ENCODE measurements around the gene ASPG. TPM values are rescaled to one million over a fixed set of nuclear protein-coding genes. Genes with fewer than 3 reads are reported as not detected.

Gene ASPG
- total RNA-seq, 1 donor from 2014 or later = 5.3 TPM

DNA sequence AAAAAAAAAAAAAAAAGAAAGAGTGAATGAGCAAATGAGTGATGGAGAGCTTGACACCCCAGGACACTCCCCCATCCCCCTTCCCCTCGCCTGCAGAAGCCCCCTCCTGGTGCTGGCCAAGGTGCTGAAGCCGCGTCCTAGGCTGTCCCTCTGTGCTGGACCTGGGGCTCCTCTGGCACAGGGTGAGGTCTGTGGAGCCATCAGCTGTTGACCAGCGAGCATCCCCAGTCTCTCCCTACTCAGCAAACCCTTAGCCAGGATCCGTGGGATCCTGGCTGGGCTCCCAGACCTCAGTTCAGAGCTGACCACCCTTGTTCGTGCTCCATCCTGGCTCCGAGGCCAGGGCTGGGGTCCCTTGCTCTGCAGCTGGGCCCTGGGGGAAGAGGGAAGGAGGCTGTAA is 47.5 kb downstream of the ASPG start:
- Histone ChIP-seq H3K27ac (no peak overlapping the region), H3K4me3 (no peak overlapping the region), H3K9me3 (peaks cover 5% of the 10 kb centered on the region), H3K27me3 (peaks cover 52% of the 10 kb centered on the region), H3K4me1 (peaks cover 23% of the 10 kb centered on the region), H3K36me3 (no peaks in the 10 kb centered on the region)
- intact Hi-C loops (cut with DNase I) = loop anchor here (10.0 kb wide), 1 partner anchor 432 kb away; no protein-coding TSS in a partner anchor
- ATAC-seq = no peak
- DNase-seq = peak; percentile 43
- TF ChIP-seq, protein P1, sequence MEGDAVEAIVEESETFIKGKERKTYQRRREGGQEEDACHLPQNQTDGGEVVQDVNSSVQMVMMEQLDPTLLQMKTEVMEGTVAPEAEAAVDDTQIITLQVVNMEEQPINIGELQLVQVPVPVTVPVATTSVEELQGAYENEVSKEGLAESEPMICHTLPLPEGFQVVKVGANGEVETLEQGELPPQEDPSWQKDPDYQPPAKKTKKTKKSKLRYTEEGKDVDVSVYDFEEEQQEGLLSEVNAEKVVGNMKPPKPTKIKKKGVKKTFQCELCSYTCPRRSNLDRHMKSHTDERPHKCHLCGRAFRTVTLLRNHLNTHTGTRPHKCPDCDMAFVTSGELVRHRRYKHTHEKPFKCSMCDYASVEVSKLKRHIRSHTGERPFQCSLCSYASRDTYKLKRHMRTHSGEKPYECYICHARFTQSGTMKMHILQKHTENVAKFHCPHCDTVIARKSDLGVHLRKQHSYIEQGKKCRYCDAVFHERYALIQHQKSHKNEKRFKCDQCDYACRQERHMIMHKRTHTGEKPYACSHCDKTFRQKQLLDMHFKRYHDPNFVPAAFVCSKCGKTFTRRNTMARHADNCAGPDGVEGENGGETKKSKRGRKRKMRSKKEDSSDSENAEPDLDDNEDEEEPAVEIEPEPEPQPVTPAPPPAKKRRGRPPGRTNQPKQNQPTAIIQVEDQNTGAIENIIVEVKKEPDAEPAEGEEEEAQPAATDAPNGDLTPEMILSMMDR (IDR thresholded peaks at IDR 0.05) = no peak

DNA sequence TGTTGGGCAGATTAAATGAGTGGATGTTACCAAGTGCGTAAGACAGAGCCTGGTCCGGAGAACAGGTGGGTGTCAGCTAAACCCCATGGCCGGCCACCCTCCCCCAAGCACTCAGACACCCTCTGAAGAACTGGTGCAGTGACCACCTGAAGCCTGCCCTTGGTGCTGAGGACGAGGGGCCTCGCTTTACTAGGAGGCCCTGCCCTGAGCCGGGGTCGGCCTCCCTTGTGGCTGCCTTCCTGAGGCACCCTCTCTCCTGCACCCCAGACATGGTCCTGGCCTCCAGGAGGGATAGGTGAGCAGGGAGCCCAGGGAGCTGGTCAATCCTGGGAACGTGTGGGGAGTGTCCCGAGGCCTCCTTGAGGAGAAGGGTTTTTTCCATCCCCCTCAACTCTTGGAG is 48.0 kb downstream of the ASPG start:
- DNase-seq (peak; percentile 53), ATAC-seq (no peak)
- no peaks in the 10 kb centered on the region for H3K36me3 ChIP-seq
- intact Hi-C loops (cut with DNase I) = loop anchor here (10.0 kb wide), 1 partner anchor 431 kb away; no protein-coding TSS in a partner anchor
- H3K27ac ChIP-seq = no peak overlapping the region
- H3K9me3 ChIP-seq = peaks cover 5% of the 10 kb centered on the region
- H3K4me3 ChIP-seq = no peak overlapping the region
- TF ChIP-seq, protein P1 (IDR thresholded peaks at IDR 0.05) = no peak
- H3K4me1 ChIP-seq = peaks cover 24% of the 10 kb centered on the region
- peaks cover 53% of the 10 kb centered on the region for H3K27me3 ChIP-seq

DNA sequence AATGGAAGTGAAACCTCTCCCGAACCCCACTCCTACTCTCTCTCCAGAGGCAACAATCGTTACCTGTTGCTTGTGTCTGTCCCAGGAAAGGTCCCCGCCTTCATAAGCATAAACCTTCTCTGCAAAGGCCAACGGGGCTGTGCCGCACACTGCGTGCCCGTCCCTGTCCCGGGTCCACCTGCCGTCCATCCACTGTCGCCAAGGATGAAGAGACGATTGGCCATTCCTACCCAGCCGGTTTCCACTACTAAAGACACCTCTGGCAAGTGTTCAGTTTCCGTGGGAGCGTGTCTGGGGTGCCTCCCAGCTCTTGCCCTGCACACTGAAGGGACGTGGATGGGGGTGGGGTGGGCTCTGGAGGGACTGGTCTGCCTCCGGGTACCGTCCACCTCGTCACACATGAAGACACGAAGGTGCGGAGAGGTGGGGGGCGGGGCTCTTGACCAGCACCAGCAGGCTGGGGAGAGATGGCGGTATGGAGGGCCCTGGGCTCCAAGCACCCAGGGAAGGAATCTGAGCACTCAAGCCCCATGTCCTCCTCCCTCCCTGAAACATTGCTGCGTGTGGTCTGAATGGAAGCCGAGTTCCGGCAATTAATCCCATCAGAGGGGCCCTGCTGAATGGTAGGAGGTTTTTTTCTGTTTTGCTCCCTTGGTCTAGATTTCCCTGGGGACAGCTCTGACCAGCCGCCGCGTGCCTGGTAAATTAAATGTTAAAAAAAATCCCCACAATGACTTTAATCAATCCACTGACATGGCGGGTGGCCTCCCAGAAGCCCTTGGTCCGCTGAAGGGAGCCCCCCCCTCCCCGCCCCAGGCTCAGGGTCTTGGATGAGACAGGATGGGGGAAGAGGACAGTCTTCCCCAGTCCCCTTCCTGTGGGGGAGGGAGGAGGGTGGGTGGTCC is 48.8 kb downstream of the ASPG start:
- ATAC-seq = no peak
- Histone ChIP-seq H3K4me3 (no peak overlapping the region), H3K27me3 (peaks cover 59% of the 10 kb centered on the region), H3K4me1 (peaks cover 25% of the 10 kb centered on the region), H3K36me3 (no peaks in the 10 kb centered on the region), H3K9me3 (peaks cover 3% of the 10 kb centered on the region), H3K27ac (no peak overlapping the region)
- peak; percentile 59 for DNase-seq
- TF ChIP-seq, protein P1 (IDR thresholded peaks at IDR 0.05) = no peak
- intact Hi-C loops (cut with DNase I) = loop anchor here (10.0 kb wide), 1 partner anchor 430 kb away; no protein-coding TSS in a partner anchor

DNA sequence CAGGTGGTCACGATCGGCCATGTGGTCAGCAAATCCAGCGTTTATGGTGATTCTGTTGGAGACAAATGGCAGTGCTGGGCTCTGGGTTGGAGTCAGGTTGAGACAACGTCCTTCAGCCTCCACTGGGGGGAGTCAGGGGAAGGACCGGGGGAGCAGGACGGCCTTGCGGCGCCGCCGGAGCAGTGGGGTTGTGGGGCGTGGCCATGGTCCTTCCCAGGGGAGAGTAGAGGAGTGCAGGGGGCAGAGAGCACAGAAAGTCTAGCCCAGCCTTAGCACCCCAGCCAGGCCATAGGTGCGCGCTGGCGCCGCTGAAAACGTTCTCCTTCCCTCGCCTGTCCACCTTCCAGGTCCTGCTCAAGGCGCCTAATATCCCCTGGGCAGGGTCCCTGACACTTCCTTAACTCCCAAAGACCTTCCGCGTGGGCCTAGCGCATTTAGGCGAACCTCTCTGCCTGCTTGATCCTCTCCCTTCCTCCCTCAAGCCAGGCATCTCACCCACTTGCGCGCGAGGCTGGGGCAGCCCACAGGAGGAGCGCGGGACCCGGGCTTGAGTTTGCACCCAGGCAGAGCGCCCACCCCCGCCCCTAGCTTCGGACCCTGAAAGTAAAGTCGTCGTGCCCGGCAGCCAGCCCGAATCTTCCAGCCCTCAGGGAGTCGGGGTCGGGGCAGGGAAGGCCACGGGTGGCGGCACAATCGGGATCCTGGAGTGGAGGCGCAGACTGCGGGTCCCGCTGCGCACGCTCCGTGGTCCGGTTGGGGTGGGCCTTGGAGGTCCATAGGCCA is 49.8 kb downstream of the ASPG start:
- ATAC-seq (no peak), DNase-seq (peak; percentile 65)
- Histone ChIP-seq H3K36me3 (no peaks in the 10 kb centered on the region), H3K4me1 (peaks cover 30% of the 10 kb centered on the region), H3K27ac (no peak overlapping the region), H3K4me3 (no peak overlapping the region), H3K9me3 (no peaks in the 10 kb centered on the region), H3K27me3 (peaks cover 69% of the 10 kb centered on the region)
- intact Hi-C loops (cut with DNase I) = loop anchor here (10.0 kb wide), 1 partner anchor 429 kb away; no protein-coding TSS in a partner anchor
- TF ChIP-seq, protein P1 (IDR thresholded peaks at IDR 0.05) = no peak

DNA sequence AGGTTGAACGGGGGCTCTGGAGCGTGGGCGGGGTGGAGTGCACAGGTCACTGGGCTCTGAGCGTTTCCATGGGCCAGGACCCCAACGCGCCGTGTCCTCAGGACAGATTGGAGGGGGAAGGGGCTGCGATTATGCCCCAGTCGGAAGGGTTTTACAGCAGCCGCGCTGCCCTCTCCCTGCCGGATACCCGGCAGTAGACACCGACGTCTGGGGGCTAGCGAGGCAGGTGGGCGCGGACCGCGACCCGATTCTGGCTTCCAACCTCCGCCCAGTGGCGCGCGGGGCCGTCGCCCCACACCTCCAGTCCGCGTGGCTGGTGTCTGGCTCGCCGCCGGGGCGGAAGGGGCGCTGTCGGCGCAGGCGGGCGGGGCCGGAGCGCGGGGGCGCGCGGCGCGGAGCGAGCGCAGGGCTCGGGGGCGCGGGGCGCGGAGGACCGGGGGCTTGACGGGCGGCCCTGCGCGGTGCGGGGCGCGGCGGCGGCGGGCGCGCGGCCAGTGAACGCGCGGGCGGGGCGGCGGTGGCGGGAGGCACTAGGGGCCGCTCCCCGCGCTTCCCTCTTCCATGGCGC is 50.5 kb downstream of the ASPG start:
- H3K4me1 ChIP-seq = peaks cover 30% of the 10 kb centered on the region
- no peak overlapping the region for H3K27ac ChIP-seq
- no peaks in the 10 kb centered on the region for H3K36me3 ChIP-seq
- peaks cover 70% of the 10 kb centered on the region for H3K27me3 ChIP-seq
- no peaks in the 10 kb centered on the region for H3K9me3 ChIP-seq
- no peak for ATAC-seq
- intact Hi-C loops (cut with DNase I) = loop anchor here (10.0 kb wide), 1 partner anchor 429 kb away; no protein-coding TSS in a partner anchor
- DNase-seq = peak; percentile 66
- TF ChIP-seq, protein P1 (IDR thresholded peaks at IDR 0.05) = no peak
- H3K4me3 ChIP-seq = no peak overlapping the region
